Astrocyte (in vitro differentiated cells and primary cell): ENCODE measurements around the gene AKT3.

Source experiments
- EZH2 ChIP-seq: IDR thresholded peaks from 2 replicates; pipeline ENCODE4 v1.6.1; 2012; ENCODE audit warnings: mild to moderate bottlenecking, low read length, inconsistent platforms; ENCODE audit not compliant: insufficient read depth
- TF ChIP-seq, protein P1 (sequence below): IDR thresholded peaks from 2 replicates; pipeline ENCODE4 v1.5.1; 2011; ENCODE audit warnings: low read depth, mild to moderate bottlenecking, inconsistent platforms, low read length, moderate library complexity; ENCODE audit not compliant: insufficient read depth

GRCh38 chr1:243725075-243725474 lies 125.0 kb downstream of the AKT3 start:
- TF ChIP-seq, protein P1, sequence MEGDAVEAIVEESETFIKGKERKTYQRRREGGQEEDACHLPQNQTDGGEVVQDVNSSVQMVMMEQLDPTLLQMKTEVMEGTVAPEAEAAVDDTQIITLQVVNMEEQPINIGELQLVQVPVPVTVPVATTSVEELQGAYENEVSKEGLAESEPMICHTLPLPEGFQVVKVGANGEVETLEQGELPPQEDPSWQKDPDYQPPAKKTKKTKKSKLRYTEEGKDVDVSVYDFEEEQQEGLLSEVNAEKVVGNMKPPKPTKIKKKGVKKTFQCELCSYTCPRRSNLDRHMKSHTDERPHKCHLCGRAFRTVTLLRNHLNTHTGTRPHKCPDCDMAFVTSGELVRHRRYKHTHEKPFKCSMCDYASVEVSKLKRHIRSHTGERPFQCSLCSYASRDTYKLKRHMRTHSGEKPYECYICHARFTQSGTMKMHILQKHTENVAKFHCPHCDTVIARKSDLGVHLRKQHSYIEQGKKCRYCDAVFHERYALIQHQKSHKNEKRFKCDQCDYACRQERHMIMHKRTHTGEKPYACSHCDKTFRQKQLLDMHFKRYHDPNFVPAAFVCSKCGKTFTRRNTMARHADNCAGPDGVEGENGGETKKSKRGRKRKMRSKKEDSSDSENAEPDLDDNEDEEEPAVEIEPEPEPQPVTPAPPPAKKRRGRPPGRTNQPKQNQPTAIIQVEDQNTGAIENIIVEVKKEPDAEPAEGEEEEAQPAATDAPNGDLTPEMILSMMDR = no peak
- no peak for TF ChIP-seq EZH2
